Measurements from ENCODE around the gene AKAP13. TPM values are rescaled to one million over a fixed set of nuclear protein-coding genes. Genes with fewer than 3 reads are reported as not detected.

AKAP13 gene
- total and polyA plus RNA-seq, 2 donors (not counting 1 experiment from before 2014, with no cell fraction given): 73.8 to 358 TPM

- CTCF ChIA-PET: interaction anchor here (1.0 to 2.1 kb wide), 3 partner anchors 9 to 12 kb away, joined by 3 to 7 read pairs (median 6); no protein-coding TSS in a partner anchor
- Histone ChIP-seq H3K4me3 (ENCODE audit: control extremely low read depth in 1 of 5, extremely low read depth in 1 of 5, insufficient read depth in 1 of 5, low read depth in 2 of 5, low read length in 4 of 5) (no peak overlapping the region), H3K36me3 (replicated peaks in 1 of 2; ENCODE audit: control extremely low read depth in 1 of 2, control insufficient read depth in 1 of 2, extremely low read depth in 1 of 2, insufficient read depth in 2 of 2, low read length in 1 of 2) (peaks cover 2 to 7% of the 10 kb centered on the region in 2 experiments), H3K27ac (ENCODE audit: low read length in 2 of 2) (no peak overlapping the region), H3K9ac (ENCODE audit: low read length) (no peak overlapping the region), H4K20me1 (ENCODE audit: control insufficient read depth, insufficient read depth, low read length, poor library complexity, severe bottlenecking) (peaks cover 92% of the 10 kb centered on the region), H2AFZ (ENCODE audit: insufficient read depth, low read depth, low read length, poor library complexity, severe bottlenecking) (no peak overlapping the region), H3K4me1 (ENCODE audit: control insufficient read depth in 2 of 2, insufficient read depth in 2 of 2, low read length in 2 of 2) (peaks cover 32 to 35% of the 10 kb centered on the region in 2 donors), H3K4me2 (replicated peaks; ENCODE audit: low read depth, low read length, poor library complexity, severe bottlenecking) (no peak overlapping the region), H3K9me3 (ENCODE audit: control extremely low read depth in 1 of 3, control insufficient read depth in 2 of 3, insufficient read depth in 1 of 3, low read length in 2 of 3) (no peaks in the 10 kb centered on the region), H3K79me2 (ENCODE audit: control insufficient read depth, insufficient read depth, low read length) (peaks cover 98% of the 10 kb centered on the region), H3K27me3 (replicated peaks in 1 of 4; ENCODE audit: control extremely low read depth in 1 of 4, control insufficient read depth in 3 of 4, insufficient read depth in 4 of 4, low read length in 3 of 4) (no peaks in the 10 kb centered on the region)
- WGBS (ENCODE audit: insufficient coverage): 100% methylated on average over 2 of the region's 2 CpGs
- POLR2A ChIA-PET: no interaction called here
- Mint-ChIP-seq H3K4me3 (no peak overlapping the region), H3K4me1 (peaks cover 73% of the 10 kb centered on the region), H3K27ac (no peak overlapping the region), H3K27me3 (no peaks in the 10 kb centered on the region), H3K9me3 (ENCODE audit: insufficient read depth) (no peaks in the 10 kb centered on the region)
- intact Hi-C loops (cut with micrococcal nuclease): no loop called here
- no peak for DNase-seq
- no peak for TF ChIP-seq EZH2 (IDR thresholded peaks at IDR 0.05; ENCODE audit: borderline replicate concordance, insufficient read depth, low read depth, low read length, poor library complexity, severe bottlenecking)
- TF ChIP-seq, protein P1, sequence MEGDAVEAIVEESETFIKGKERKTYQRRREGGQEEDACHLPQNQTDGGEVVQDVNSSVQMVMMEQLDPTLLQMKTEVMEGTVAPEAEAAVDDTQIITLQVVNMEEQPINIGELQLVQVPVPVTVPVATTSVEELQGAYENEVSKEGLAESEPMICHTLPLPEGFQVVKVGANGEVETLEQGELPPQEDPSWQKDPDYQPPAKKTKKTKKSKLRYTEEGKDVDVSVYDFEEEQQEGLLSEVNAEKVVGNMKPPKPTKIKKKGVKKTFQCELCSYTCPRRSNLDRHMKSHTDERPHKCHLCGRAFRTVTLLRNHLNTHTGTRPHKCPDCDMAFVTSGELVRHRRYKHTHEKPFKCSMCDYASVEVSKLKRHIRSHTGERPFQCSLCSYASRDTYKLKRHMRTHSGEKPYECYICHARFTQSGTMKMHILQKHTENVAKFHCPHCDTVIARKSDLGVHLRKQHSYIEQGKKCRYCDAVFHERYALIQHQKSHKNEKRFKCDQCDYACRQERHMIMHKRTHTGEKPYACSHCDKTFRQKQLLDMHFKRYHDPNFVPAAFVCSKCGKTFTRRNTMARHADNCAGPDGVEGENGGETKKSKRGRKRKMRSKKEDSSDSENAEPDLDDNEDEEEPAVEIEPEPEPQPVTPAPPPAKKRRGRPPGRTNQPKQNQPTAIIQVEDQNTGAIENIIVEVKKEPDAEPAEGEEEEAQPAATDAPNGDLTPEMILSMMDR (IDR thresholded peaks at IDR 0.05): no peak
- no peak for ATAC-seq (ENCODE audit: low read depth)
These were observed 116.8 kb downstream of the AKAP13 start for GRCh38 chr15:85497172-85497569.

- H3K27ac ChIP-seq (ENCODE audit: low read length in 2 of 2): no peak overlapping the region
- intact Hi-C loops (cut with micrococcal nuclease): no loop called here
- peaks cover 67% of the 10 kb centered on the region for H3K4me1 Mint-ChIP-seq
- CTCF ChIA-PET: no interaction called here
- peaks cover 2 to 7% of the 10 kb centered on the region in 2 experiments for H3K36me3 ChIP-seq (replicated peaks in 1 of 2; ENCODE audit: control extremely low read depth in 1 of 2, control insufficient read depth in 1 of 2, extremely low read depth in 1 of 2, insufficient read depth in 2 of 2, low read length in 1 of 2)
- no peak overlapping the region for H2AFZ ChIP-seq (ENCODE audit: insufficient read depth, low read depth, low read length, poor library complexity, severe bottlenecking)
- peaks cover 91% of the 10 kb centered on the region for H3K79me2 ChIP-seq (ENCODE audit: control insufficient read depth, insufficient read depth, low read length)
- no peaks in the 10 kb centered on the region for H3K27me3 Mint-ChIP-seq
- 95% methylated on average over 2 of the region's 6 CpGs for WGBS (ENCODE audit: insufficient coverage)
- no peak overlapping the region for H3K4me3 Mint-ChIP-seq
- no peak for DNase-seq
- no peaks in the 10 kb centered on the region for H3K27me3 ChIP-seq (replicated peaks in 1 of 4; ENCODE audit: control extremely low read depth in 1 of 4, control insufficient read depth in 3 of 4, insufficient read depth in 4 of 4, low read length in 3 of 4)
- H3K4me2 ChIP-seq (replicated peaks; ENCODE audit: low read depth, low read length, poor library complexity, severe bottlenecking): no peak overlapping the region
- POLR2A ChIA-PET: no interaction called here
- H3K9me3 ChIP-seq (ENCODE audit: control extremely low read depth in 1 of 3, control insufficient read depth in 2 of 3, insufficient read depth in 1 of 3, low read length in 2 of 3): no peaks in the 10 kb centered on the region
- no peak overlapping the region for H3K9ac ChIP-seq (ENCODE audit: low read length)
- peaks cover 32 to 39% of the 10 kb centered on the region in 2 donors for H3K4me1 ChIP-seq (ENCODE audit: control insufficient read depth in 2 of 2, insufficient read depth in 2 of 2, low read length in 2 of 2)
- H3K9me3 Mint-ChIP-seq (ENCODE audit: insufficient read depth): no peaks in the 10 kb centered on the region
- no peak overlapping the region for H3K27ac Mint-ChIP-seq
- no peak overlapping the region for H3K4me3 ChIP-seq (ENCODE audit: control extremely low read depth in 1 of 5, extremely low read depth in 1 of 5, insufficient read depth in 1 of 5, low read depth in 2 of 5, low read length in 4 of 5)
- ATAC-seq (ENCODE audit: low read depth): no peak
- peaks cover 89% of the 10 kb centered on the region for H4K20me1 ChIP-seq (ENCODE audit: control insufficient read depth, insufficient read depth, low read length, poor library complexity, severe bottlenecking)
- no peak for TF ChIP-seq EZH2 (IDR thresholded peaks at IDR 0.05; ENCODE audit: borderline replicate concordance, insufficient read depth, low read depth, low read length, poor library complexity, severe bottlenecking)
- TF ChIP-seq, protein P1 (IDR thresholded peaks at IDR 0.05): no peak
These were observed 118.1 kb downstream of the AKAP13 start for GRCh38 chr15:85498471-85498870.

Data from B cell (primary cell).